ENCODE measurements around the gene TBK1. TPM values are rescaled to one million over a fixed set of nuclear protein-coding genes. Genes with fewer than 3 reads are reported as not detected.

The TBK1 gene
- total RNA-seq, 1 experiment from 2014 or later, result 33.8 TPM

GRCh38 chr12:64494998-64495729 lies 43.2 kb downstream of the TBK1 start:
- Histone ChIP-seq H3K9me3 (ENCODE audit: low read depth, low read length, poor library complexity, severe bottlenecking) (no peaks in the 10 kb centered on the region), H3K4me1 (ENCODE audit: insufficient read depth, low read length, poor library complexity, severe bottlenecking) (no peaks in the 10 kb centered on the region), H3K27ac (ENCODE audit: low read depth, low read length, poor library complexity, severe bottlenecking) (no peak overlapping the region), H3K36me3 (ENCODE audit: insufficient read depth, low read length, poor library complexity, severe bottlenecking) (peaks cover 79% of the 10 kb centered on the region), H3K27me3 (replicated peaks; ENCODE audit: insufficient read depth, low read depth, low read length, poor library complexity) (no peaks in the 10 kb centered on the region), H3K4me3 (ENCODE audit: low read depth, low read length, poor library complexity, severe bottlenecking) (no peak overlapping the region)
- ChIA-PET CTCF (no interaction called here), POLR2A (ENCODE audit: low non-redundant PET) (no interaction called here)
- intact Hi-C loops (cut with micrococcal nuclease; ENCODE audit: unreplicated experiment), result no loop called here
- no peak for DNase-seq (ENCODE audit: low spot score)
- TF ChIP-seq EZH2 (IDR thresholded peaks at IDR 0.05; ENCODE audit: borderline replicate concordance, low read depth, low read length, poor library complexity, severe bottlenecking) (no peak), CTCF (conservative IDR thresholded peaks at IDR 0.05; ENCODE audit: low read depth, low read length) (no peak)
- BruUV-seq (replicated peaks), result no TSS peak

- ChIA-PET CTCF (no interaction called here), POLR2A (ENCODE audit: low non-redundant PET) (no interaction called here)
- peaks cover 76% of the 10 kb centered on the region for H3K36me3 ChIP-seq (ENCODE audit: insufficient read depth, low read length, poor library complexity, severe bottlenecking)
- intact Hi-C loops (cut with micrococcal nuclease; ENCODE audit: unreplicated experiment), result no loop called here
- H3K27me3 ChIP-seq (replicated peaks; ENCODE audit: insufficient read depth, low read depth, low read length, poor library complexity), result no peaks in the 10 kb centered on the region
- H3K9me3 ChIP-seq (ENCODE audit: low read depth, low read length, poor library complexity, severe bottlenecking), result no peaks in the 10 kb centered on the region
- no peaks in the 10 kb centered on the region for H3K4me1 ChIP-seq (ENCODE audit: insufficient read depth, low read length, poor library complexity, severe bottlenecking)
- DNase-seq (ENCODE audit: low spot score), result no peak
- H3K4me3 ChIP-seq (ENCODE audit: low read depth, low read length, poor library complexity, severe bottlenecking), result no peak overlapping the region
- TF ChIP-seq CTCF (conservative IDR thresholded peaks at IDR 0.05; ENCODE audit: low read depth, low read length) (no peak), EZH2 (IDR thresholded peaks at IDR 0.05; ENCODE audit: borderline replicate concordance, low read depth, low read length, poor library complexity, severe bottlenecking) (no peak)
- no TSS peak for BruUV-seq (replicated peaks)
- no peak overlapping the region for H3K27ac ChIP-seq (ENCODE audit: low read depth, low read length, poor library complexity, severe bottlenecking)
Observed at GRCh38 chr12:64496839-64497400, 45.0 kb downstream of the TBK1 start.

- ChIA-PET POLR2A (ENCODE audit: low non-redundant PET) (no interaction called here), CTCF (no interaction called here)
- H3K27me3 ChIP-seq (replicated peaks; ENCODE audit: insufficient read depth, low read depth, low read length, poor library complexity), result no peaks in the 10 kb centered on the region
- no peak for DNase-seq (ENCODE audit: low spot score)
- no peak for TF ChIP-seq CTCF (conservative IDR thresholded peaks at IDR 0.05; ENCODE audit: low read depth, low read length)
- TF ChIP-seq EZH2 (IDR thresholded peaks at IDR 0.05; ENCODE audit: borderline replicate concordance, low read depth, low read length, poor library complexity, severe bottlenecking), result no peak
- no peak overlapping the region for H3K4me3 ChIP-seq (ENCODE audit: low read depth, low read length, poor library complexity, severe bottlenecking)
- H3K4me1 ChIP-seq (ENCODE audit: insufficient read depth, low read length, poor library complexity, severe bottlenecking), result no peaks in the 10 kb centered on the region
- BruUV-seq (replicated peaks), result no TSS peak
- H3K36me3 ChIP-seq (ENCODE audit: insufficient read depth, low read length, poor library complexity, severe bottlenecking), result peaks cover 74% of the 10 kb centered on the region
- H3K27ac ChIP-seq (ENCODE audit: low read depth, low read length, poor library complexity, severe bottlenecking), result no peak overlapping the region
- H3K9me3 ChIP-seq (ENCODE audit: low read depth, low read length, poor library complexity, severe bottlenecking), result no peaks in the 10 kb centered on the region
- intact Hi-C loops (cut with micrococcal nuclease; ENCODE audit: unreplicated experiment), result no loop called here
Observed at GRCh38 chr12:64497484-64497883, 45.6 kb downstream of the TBK1 start.
